ENCODE results near the gene CACNA1C.
"Not testable (repeated sequence)": the region's sequence is repeated elsewhere in the genome, so short reads cannot be mapped to it uniquely, and the experiment has no call there.

CACNA1C gene

GRCh38 chr12:2113119-2113912 is 60.5 kb downstream of the CACNA1C start:
- peak; percentile 35 to 75 for DNase-seq

- no peak for DNase-seq
Observed at GRCh38 chr12:2114071-2114470, 61.3 kb downstream of the CACNA1C start.

GRCh38 chr12:2115101-2115845 is 62.5 kb downstream of the CACNA1C start:
- DNase-seq, result no peak

GRCh38 chr12:2117541-2117940 is 64.8 kb downstream of the CACNA1C start:
- DNase-seq, result no peak

- no peak for DNase-seq
Observed at GRCh38 chr12:2118061-2118460, 65.3 kb downstream of the CACNA1C start.

DNA sequence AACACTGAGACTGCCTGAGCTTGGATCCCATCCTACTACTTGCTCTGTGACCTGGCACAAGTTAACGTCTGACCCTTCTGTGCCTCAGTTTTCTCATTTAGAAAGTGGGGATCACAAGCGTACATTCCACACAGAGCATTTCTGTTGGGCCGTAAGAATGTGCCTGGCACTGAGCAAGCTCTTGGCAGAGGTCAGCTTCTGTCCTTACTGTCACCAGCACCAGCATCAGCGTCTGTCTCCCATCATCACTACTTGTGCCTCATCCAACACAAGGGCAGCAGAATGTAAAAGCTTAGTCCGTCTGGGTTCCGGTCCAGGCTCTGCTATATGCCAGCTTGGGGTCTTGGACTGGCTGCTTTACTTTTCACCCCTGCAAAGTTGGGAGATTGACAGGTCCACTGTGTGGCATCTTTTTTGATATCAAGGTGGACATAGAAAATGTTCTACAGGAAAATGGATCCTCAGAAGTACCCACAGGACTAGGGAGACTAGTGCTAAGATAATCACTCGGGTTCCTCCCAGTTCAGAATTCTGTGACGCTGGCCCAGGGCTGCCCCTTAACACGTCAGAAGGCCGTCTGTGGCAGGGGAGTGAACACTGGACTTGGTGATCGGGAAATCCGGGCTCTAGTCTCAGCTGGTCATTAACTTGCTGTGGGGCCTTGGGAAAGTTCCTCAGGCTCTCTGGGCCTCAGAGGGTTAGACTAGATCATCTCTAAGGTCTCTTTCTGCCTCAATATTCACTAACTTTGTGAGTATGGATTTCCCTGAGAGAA is 65.9 kb downstream of the CACNA1C start:
- no peak for DNase-seq

DNA sequence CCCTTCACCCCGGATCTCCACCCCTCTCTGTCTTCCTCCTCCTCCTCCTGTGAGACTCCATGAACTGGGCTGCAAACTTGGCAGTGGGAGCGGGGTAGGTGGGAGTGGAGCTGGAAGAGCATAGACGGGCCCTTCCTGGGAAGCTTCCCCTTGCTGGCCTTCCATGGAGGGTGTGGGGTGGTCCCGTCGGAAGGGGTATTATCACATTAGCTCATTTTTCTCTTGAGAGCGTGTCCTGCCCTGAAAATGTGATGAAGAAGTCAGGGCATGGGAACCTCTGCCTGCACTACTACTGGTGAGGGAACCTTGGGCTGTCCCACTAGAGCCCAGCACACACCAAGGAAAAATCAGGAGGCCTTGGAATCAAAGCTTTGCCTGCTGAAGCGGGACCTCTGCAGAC is 66.5 kb downstream of the CACNA1C start:
- DNase-seq, result no peak

- DNase-seq, result no peak
Observed at GRCh38 chr12:2120982-2121758, 68.4 kb downstream of the CACNA1C start.

DNA sequence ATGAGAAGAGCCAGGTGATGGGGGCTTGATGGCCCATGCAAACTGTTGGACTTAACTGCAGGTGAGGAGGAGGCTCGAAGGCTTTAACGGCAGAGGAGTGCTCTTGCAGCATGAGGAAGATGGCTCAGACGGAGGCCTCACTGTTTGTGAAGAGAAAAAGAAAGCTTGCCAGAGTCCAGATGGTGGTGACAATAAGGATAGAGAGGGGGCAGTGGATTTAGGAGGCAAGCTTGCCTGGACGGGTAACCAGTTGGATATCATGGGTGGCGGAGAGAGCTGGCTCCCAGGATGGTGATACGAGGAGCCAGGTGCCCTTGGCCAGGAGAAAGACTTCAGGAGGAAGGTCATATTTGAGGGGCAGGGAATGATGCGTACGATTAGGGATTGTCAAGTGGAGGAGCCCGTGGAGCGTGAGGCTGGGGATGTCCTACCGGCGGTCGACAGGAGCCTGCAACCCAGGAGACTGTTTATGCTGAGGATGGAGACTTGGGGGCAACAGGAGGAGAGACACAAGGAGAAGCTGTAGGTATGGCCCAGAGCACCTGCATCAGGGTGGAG is 71.8 kb downstream of the CACNA1C start:
- DNase-seq, result no peak

GRCh38 chr12:2125651-2126522 is 73.1 kb downstream of the CACNA1C start:
- no peak for DNase-seq

DNA sequence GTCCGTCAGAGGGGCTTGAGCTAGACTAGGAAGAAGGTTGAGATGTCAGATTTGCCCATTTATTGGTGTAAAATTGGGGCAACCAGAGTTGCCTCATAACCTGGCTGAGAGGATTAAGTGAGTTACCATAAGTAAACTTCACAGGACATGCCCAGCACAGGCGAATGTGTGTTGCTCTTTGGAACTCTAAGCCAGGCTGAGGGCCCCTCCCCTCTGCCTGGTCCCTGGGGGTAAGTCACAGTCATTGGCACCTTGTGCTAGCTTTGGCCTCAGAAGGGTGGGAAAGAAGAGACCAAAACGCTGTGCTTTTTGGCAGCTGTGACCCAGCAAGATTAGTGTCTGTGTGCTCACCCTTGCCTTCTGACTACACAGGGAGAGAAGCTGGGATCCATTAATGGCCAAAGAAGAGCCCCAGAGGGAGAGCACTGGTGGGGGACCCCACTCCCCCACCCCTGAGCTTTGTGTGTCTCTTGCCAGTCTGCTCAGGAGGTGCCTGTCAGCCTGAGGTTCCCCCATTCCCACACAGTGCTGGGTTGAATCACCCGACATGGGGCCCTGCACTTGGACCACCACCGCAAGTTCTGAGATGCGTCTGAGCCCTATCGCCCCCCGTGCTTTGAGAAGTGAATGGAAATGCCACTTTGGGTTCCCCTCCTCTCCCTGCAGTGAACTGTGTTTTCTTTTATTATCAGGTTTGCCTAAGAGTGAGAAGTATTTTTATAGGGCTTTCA is 74.1 kb downstream of the CACNA1C start:
- DNase-seq, result no peak

DNA sequence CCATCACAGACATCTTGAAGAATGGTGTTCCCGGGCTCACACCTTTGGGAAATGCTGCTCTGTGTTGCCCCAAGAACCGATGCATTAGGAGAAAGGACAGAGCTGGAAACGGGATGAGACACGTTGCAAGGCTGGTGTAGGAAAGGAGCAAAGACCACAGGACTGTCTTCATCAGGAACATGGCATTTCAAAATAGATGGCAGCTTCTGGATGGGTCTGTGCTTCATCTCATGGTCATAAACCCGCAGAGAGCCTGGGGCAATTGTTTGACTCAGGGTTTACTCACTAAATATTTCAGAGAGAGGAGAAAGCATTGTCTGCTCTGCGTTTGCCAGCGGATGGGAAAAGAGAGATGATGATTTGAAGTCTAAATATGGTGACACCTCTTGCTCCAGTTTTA is 76.3 kb downstream of the CACNA1C start:
- no peak for DNase-seq

- DNase-seq, result not testable (repeated sequence)
Observed at GRCh38 chr12:2135661-2136418, 83.1 kb downstream of the CACNA1C start.

DNA sequence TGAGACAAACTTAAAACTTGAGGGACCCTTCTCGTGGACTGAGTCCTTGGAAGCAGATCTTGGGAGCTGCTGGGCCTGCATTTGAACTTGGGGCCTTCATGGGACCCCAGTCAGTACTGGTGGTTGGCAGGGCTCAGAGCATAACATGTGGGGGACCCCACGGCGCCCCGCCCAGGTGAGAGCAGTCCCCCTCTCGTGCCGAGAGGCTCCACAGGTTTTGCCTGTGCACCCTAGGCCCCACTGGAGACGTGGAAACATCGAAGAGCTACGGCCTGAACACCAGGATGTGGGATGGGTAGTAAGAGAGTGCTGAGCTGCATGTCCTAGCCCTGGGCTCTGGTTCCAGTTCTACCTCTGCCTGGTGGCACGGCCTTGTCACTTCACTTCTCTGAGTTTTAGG is 84.1 kb downstream of the CACNA1C start:
- DNase-seq, result no peak

GRCh38 chr12:2137711-2138110 is 84.9 kb downstream of the CACNA1C start:
- DNase-seq, result no peak

- DNase-seq, result no peak
Observed at GRCh38 chr12:2138294-2138693, 85.5 kb downstream of the CACNA1C start.

DNA sequence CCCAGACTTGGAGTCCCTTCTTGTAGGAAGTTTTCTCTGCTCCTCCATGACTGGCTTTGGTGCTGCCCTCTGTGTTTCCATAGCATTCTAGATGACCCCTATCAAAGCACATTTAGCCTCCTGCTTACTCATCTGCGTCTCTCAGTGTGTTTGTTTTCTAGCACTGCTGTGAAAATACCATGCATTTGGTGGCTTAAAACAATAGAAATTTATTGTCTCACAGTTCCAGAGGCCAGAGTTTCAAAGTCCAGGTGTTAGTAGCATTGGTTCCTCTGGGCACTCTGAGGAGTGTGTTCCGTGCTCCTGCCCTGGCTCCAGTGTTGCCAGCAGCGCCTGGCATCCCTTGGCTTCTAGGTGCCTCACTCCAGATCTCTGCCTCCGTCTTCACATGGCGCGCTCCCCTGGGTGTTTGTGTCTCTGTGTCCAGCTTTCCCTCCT is 86.1 kb downstream of the CACNA1C start:
- no peak for DNase-seq

GRCh38 chr12:2139651-2140050 is 86.9 kb downstream of the CACNA1C start:
- DNase-seq, result no peak

- DNase-seq, result no peak
Observed at GRCh38 chr12:2140858-2141519, 88.2 kb downstream of the CACNA1C start.
